ENCODE measurements around the gene OPN4. TPM values are rescaled to one million over a fixed set of nuclear protein-coding genes. Genes with fewer than 3 reads are reported as not detected.

The OPN4 gene
- polyA plus RNA-seq, 1 of the 3 experiments (the other 2 are of a cell fraction) = 0.03 TPM

DNA sequence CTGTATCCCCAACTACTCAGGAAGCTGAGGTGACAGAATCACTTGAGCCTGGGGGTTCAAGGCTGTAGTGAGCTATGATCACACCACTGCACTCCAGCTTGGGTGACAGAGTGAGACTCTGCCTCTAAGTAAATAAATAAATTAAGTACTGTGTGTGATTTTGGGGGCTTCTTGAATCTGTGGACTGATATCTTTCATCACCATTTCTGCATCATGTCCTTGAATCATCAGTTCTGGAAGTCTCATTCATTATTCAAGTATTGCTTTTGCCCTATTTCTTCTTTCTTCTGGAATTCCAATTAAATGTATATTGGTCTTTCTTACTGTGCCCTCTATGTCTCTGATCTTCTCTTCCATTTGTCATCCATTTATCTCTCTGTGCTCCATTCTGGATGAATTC, 46.7 kb upstream of the OPN4 start (continued):
- TF ChIP-seq TCF12 (IDR thresholded peaks at IDR 0.05) (no peak), NRF1 (IDR thresholded peaks at IDR 0.05; ENCODE audit: low read depth, low read length) (no peak), MEF2A (IDR thresholded peaks at IDR 0.05; ENCODE audit: borderline replicate concordance, low read depth) (no peak), CHD2 (IDR thresholded peaks at IDR 0.05; ENCODE audit: low read length, partially characterized antibody) (no peak)
- TF ChIP-seq, protein P1, sequence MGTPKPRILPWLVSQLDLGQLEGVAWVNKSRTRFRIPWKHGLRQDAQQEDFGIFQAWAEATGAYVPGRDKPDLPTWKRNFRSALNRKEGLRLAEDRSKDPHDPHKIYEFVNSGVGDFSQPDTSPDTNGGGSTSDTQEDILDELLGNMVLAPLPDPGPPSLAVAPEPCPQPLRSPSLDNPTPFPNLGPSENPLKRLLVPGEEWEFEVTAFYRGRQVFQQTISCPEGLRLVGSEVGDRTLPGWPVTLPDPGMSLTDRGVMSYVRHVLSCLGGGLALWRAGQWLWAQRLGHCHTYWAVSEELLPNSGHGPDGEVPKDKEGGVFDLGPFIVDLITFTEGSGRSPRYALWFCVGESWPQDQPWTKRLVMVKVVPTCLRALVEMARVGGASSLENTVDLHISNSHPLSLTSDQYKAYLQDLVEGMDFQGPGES (IDR thresholded peaks at IDR 0.05; ENCODE audit: low read depth, low read length) = no peak

DNA sequence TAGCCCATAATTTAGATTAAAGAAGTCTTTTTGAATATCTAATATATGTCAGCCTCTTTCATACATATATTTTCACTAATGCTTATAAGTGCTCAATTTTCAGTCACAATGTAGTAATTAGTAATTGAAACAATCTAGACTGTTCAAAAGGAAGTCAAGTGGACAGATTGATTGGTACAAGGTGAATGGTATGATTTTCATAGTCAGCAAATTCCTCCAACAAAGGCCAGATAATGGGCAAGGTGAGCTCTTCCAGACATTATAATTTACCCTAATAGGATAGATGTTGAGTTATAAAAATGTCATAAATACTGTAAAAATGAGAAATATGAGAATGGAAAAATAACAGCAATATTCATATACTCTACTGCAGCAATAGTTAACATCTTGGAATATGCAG, 44.4 kb upstream of the OPN4 start:
- no peak overlapping the region for H2AFZ ChIP-seq (ENCODE audit: low read depth)
- no peaks in the 10 kb centered on the region for H3F3A ChIP-seq (replicated peaks; ENCODE audit: insufficient read depth)
- H3K4me2 ChIP-seq = no peak overlapping the region
- H3K27ac ChIP-seq (ENCODE audit: low read depth in 2 of 2, low read length in 1 of 2) = no peak overlapping the region
- no peaks in the 10 kb centered on the region for H3K79me2 ChIP-seq (ENCODE audit: insufficient read depth)
- TF ChIP-seq FOSL2 (IDR thresholded peaks at IDR 0.05; ENCODE audit: borderline replicate concordance, low read depth) = no peak
- TF ChIP-seq RFX5 (IDR thresholded peaks at IDR 0.05; ENCODE audit: low read length) = no peak
- no peak for TF ChIP-seq MEF2A (IDR thresholded peaks at IDR 0.05; ENCODE audit: borderline replicate concordance, low read depth)
- no peak for TF ChIP-seq TAF1 (IDR thresholded peaks at IDR 0.05; ENCODE audit: borderline replicate concordance, low read depth, low read length)
- TF ChIP-seq, protein P2, sequence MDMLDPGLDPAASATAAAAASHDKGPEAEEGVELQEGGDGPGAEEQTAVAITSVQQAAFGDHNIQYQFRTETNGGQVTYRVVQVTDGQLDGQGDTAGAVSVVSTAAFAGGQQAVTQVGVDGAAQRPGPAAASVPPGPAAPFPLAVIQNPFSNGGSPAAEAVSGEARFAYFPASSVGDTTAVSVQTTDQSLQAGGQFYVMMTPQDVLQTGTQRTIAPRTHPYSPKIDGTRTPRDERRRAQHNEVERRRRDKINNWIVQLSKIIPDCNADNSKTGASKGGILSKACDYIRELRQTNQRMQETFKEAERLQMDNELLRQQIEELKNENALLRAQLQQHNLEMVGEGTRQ (IDR thresholded peaks at IDR 0.05; ENCODE audit: borderline replicate concordance, low read depth, low read length) = no peak
- TF ChIP-seq TCF12 (IDR thresholded peaks at IDR 0.05) = no peak
- TF ChIP-seq GABPA (IDR thresholded peaks at IDR 0.05; ENCODE audit: low read depth) = no peak
- no peak for TF ChIP-seq YY1 (IDR thresholded peaks at IDR 0.05; ENCODE audit: low read depth)
- no peak for TF ChIP-seq EZH2phosphoT487 (IDR thresholded peaks at IDR 0.05; ENCODE audit: borderline replicate concordance, low read depth)
- TF ChIP-seq FOXJ3 (CRISPR knock-in tag; IDR thresholded peaks at IDR 0.05) = no peak
- TF ChIP-seq SMC3 (IDR thresholded peaks at IDR 0.05; ENCODE audit: low read depth, low read length) = no peak
- TF ChIP-seq, protein P3, sequence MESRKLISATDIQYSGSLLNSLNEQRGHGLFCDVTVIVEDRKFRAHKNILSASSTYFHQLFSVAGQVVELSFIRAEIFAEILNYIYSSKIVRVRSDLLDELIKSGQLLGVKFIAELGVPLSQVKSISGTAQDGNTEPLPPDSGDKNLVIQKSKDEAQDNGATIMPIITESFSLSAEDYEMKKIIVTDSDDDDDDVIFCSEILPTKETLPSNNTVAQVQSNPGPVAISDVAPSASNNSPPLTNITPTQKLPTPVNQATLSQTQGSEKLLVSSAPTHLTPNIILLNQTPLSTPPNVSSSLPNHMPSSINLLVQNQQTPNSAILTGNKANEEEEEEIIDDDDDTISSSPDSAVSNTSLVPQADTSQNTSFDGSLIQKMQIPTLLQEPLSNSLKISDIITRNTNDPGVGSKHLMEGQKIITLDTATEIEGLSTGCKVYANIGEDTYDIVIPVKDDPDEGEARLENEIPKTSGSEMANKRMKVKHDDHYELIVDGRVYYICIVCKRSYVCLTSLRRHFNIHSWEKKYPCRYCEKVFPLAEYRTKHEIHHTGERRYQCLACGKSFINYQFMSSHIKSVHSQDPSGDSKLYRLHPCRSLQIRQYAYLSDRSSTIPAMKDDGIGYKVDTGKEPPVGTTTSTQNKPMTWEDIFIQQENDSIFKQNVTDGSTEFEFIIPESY (IDR thresholded peaks at IDR 0.05; ENCODE audit: borderline replicate concordance, low read depth) = no peak
- H3K9me2 ChIP-seq = no peaks in the 10 kb centered on the region
- H3K27me3 ChIP-seq (ENCODE audit: insufficient read depth) = no peaks in the 10 kb centered on the region
- ChIA-PET POLR2A (no interaction called here), CTCF (interaction anchor here (0.9 to 1.7 kb wide), 2 partner anchors 25 to 210 kb away, joined by 4 to 7 read pairs; no protein-coding TSS in a partner anchor)
- no peaks in the 10 kb centered on the region for H3K4me1 ChIP-seq (ENCODE audit: control insufficient read depth in 1 of 2, insufficient read depth in 2 of 2, low read depth in 1 of 2, low read length in 1 of 2)
- no peak overlapping the region for H3K4me3 ChIP-seq (ENCODE audit: low read depth in 2 of 2, low read length in 1 of 2)
- DNase-seq = no peak
- H3K9ac ChIP-seq = no peak overlapping the region
- no peaks in the 10 kb centered on the region for H4K20me1 ChIP-seq (ENCODE audit: insufficient read depth)
- H3K36me3 ChIP-seq (replicated peaks in 1 of 2; ENCODE audit: control insufficient read depth in 1 of 2, insufficient read depth in 2 of 2, low read length in 1 of 2) = no peaks in the 10 kb centered on the region
- H3K9me3 ChIP-seq = no peaks in the 10 kb centered on the region; the same call in 1 of the 2 replicates
